HG03571 (cell line): Measurements from ENCODE around the gene CTAG1B.
"Not testable (repeated sequence)": the region's sequence is repeated elsewhere in the genome, so short reads cannot be mapped to it uniquely, and the experiment has no call there.

Source experiments
- ATAC-seq: cut with Tn5 transposase; IDR thresholded peaks from one replicate; pipeline ENCODE4 v1.9.1; 2021; ENCODE audit not compliant: unreplicated experiment

CTAG1B gene

GRCh38 chrX:154590415-154590814 lies 28.7 kb downstream of the CTAG1B start:
- ATAC-seq, result not testable (repeated sequence)

GRCh38 chrX:154584585-154585183 lies 34.4 kb downstream of the CTAG1B start, which contains the start of gene CTAG1A:
Gene CTAG1A, plus strand, starts transcription at chrX:154585133. Its CDS starts 74 bp downstream, at chrX:154585207.
- not testable (repeated sequence) for ATAC-seq

GRCh38 chrX:154582994-154583393 lies 36.1 kb downstream of the CTAG1B start:
- not testable (repeated sequence) for ATAC-seq

- not testable (repeated sequence) for ATAC-seq
Measured at GRCh38 chrX:154575076-154575475, 44.0 kb downstream of the CTAG1B start.

GRCh38 chrX:154573061-154573460 lies 46.0 kb downstream of the CTAG1B start:
- ATAC-seq, result not testable (repeated sequence)

- not testable (repeated sequence) for ATAC-seq
Measured at GRCh38 chrX:154570361-154570760, 48.7 kb downstream of the CTAG1B start.
